Measurements from ENCODE around the gene PRKAR2A.

The PRKAR2A gene

DNA sequence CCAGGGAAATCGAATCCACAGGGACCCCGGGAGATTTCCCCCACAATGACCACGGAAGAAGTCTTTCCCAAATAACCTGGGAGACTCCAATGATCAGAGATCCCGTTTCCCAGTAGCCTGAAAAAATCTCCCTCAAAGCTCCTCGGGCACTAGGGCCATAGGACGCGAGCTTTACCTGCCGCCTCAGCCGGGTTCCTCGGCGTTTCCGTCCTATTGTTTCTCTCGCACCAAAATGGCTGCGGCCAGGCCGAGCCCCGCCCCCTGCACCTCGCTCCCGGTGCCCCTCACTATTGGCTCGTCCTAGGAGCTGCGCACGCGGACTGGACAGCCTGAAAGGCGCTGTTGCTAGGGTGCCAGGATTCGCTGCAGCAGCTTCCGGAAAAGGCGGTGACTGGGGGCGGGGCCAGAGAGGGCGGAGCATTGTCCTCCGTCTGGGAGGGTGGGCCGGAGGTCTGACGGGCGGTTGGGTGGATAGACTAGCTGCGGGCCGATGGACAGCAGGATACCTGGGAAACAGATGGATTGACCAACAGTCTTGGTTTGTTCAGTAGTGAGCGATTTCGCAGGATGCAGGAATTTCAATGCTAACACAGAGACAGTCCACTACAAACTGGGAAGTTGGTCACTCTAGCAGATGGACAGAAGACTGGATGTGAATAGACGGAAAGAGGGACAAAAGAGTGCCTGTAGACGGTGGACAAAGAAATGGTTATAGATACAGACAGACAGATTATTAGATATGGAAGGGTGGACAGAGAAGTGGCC is 130.5 kb downstream of the PRKAR2A start, which contains the start of gene IP6K2:
Gene IP6K2 (minus strand): TSS at position 240 of the 765 bp plus-strand sequence. CDS start 21,930 bp downstream, outside the sequence.
- DNase-seq (ENCODE audit: insufficient read length, low spot score) (peak; percentile 86), FAIRE-seq (no peak)
- TF ChIP-seq, protein P1, sequence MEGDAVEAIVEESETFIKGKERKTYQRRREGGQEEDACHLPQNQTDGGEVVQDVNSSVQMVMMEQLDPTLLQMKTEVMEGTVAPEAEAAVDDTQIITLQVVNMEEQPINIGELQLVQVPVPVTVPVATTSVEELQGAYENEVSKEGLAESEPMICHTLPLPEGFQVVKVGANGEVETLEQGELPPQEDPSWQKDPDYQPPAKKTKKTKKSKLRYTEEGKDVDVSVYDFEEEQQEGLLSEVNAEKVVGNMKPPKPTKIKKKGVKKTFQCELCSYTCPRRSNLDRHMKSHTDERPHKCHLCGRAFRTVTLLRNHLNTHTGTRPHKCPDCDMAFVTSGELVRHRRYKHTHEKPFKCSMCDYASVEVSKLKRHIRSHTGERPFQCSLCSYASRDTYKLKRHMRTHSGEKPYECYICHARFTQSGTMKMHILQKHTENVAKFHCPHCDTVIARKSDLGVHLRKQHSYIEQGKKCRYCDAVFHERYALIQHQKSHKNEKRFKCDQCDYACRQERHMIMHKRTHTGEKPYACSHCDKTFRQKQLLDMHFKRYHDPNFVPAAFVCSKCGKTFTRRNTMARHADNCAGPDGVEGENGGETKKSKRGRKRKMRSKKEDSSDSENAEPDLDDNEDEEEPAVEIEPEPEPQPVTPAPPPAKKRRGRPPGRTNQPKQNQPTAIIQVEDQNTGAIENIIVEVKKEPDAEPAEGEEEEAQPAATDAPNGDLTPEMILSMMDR (IDR thresholded peaks at IDR 0.05; ENCODE audit: insufficient read depth, missing control alignments): no peak

DNA sequence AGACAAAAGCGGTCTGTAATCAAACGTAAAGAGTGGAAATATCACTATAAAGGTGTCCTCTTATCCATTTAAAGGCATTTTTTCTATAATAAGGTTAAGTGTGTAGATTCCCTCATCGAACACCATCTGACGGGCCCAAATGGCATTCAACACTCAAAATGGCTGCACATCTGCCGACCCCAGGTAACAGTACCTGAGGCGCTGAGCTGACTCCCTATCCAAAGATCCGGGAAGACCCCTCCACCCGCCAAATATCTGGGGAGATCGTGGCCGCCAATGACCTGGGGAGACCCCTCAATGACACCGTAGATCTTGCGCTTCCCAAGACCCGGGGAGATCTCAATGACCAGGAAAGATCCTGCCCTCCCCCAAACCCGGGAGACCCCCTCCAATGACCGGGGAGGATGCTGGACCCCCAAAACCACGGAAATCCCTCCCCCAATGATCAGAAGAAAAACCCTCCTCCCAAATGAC is 131.1 kb downstream of the PRKAR2A start:
- no peak for FAIRE-seq
- TF ChIP-seq, protein P1 (IDR thresholded peaks at IDR 0.05; ENCODE audit: insufficient read depth, missing control alignments): no peak
- DNase-seq (ENCODE audit: insufficient read length, low spot score): no peak

GRCh38 chr3:48715174-48715800 is 132.4 kb downstream of the PRKAR2A start:
- FAIRE-seq (peak; percentile 69), DNase-seq (ENCODE audit: insufficient read length, low spot score) (peak; percentile 81)
- TF ChIP-seq, protein P1 (IDR thresholded peaks at IDR 0.05; ENCODE audit: insufficient read depth, missing control alignments): no peak

- DNase-seq (ENCODE audit: insufficient read length, low spot score) (no peak), FAIRE-seq (no peak)
- TF ChIP-seq, protein P1 (IDR thresholded peaks at IDR 0.05; ENCODE audit: insufficient read depth, missing control alignments): no peak
These were observed 135.9 kb downstream of the PRKAR2A start for GRCh38 chr3:48711727-48712126.

DNA sequence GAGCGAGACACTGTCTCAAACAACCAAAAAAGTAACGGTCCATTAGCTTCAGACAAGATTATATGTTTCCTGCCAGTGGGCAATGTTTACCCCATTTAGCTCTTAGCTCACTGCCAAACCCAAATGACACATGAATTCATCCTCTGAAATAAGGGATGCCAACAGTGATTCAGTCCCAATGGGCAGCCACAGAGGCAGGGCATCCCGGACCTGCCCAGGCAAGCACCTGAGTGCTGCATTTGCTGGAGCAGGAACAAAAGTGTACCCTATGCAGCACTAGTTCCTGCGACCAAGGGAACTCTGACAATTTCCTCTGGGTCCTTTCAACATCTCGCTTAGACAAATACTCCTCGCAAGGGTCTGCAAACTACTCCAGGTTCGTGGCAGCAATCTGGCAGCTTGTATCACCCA is 138.6 kb downstream of the PRKAR2A start:
- TF ChIP-seq, protein P1 (IDR thresholded peaks at IDR 0.05; ENCODE audit: insufficient read depth, missing control alignments): no peak
- FAIRE-seq (no peak), DNase-seq (ENCODE audit: insufficient read length, low spot score) (no peak)

GRCh38 chr3:48708481-48708889 is 139.2 kb downstream of the PRKAR2A start:
- DNase-seq (ENCODE audit: insufficient read length, low spot score) (no peak), FAIRE-seq (no peak)
- TF ChIP-seq, protein P1 (IDR thresholded peaks at IDR 0.05; ENCODE audit: insufficient read depth, missing control alignments): no peak

GRCh38 chr3:48707157-48707556 is 140.5 kb downstream of the PRKAR2A start:
- FAIRE-seq: no peak
- no peak for DNase-seq (ENCODE audit: insufficient read length, low spot score)
- TF ChIP-seq, protein P1 (IDR thresholded peaks at IDR 0.05; ENCODE audit: insufficient read depth, missing control alignments): no peak

Measured in D721Med (cell line).